ENCODE results near the gene LHFPL6.
"Not testable (repeated sequence)": the region's sequence is repeated elsewhere in the genome, so short reads cannot be mapped to it uniquely, and the experiment has no call there.

LHFPL6 gene

GRCh38 chr13:39347926-39348901 lies 254.8 kb downstream of the LHFPL6 start:
- no peak for DNase-seq (ENCODE audit: low read depth)

- no peak for DNase-seq (ENCODE audit: low read depth)
Observed at GRCh38 chr13:39345982-39346381, 257.0 kb downstream of the LHFPL6 start.

- DNase-seq (ENCODE audit: low read depth): no peak
Observed at GRCh38 chr13:39341251-39341650, 261.7 kb downstream of the LHFPL6 start.

GRCh38 chr13:39338114-39338513 lies 264.9 kb downstream of the LHFPL6 start:
- DNase-seq (ENCODE audit: low read depth): not testable (repeated sequence)

GRCh38 chr13:39336937-39337336 lies 266.1 kb downstream of the LHFPL6 start:
- no peak for DNase-seq (ENCODE audit: low read depth)

- DNase-seq (ENCODE audit: low read depth): no peak
Observed at GRCh38 chr13:39336207-39336606, 266.8 kb downstream of the LHFPL6 start.

- no peak for DNase-seq (ENCODE audit: low read depth)
Observed at GRCh38 chr13:39335721-39336120, 267.3 kb downstream of the LHFPL6 start.

GRCh38 chr13:39330504-39330903 lies 272.5 kb downstream of the LHFPL6 start:
- DNase-seq (ENCODE audit: low read depth): no peak

GRCh38 chr13:39329182-39329639 lies 273.8 kb downstream of the LHFPL6 start:
- no peak for DNase-seq (ENCODE audit: low read depth)

- no peak for DNase-seq (ENCODE audit: low read depth)
Observed at GRCh38 chr13:39327172-39327479, 275.9 kb downstream of the LHFPL6 start.

- no peak for DNase-seq (ENCODE audit: low read depth)
Observed at GRCh38 chr13:39326469-39327171, 276.4 kb downstream of the LHFPL6 start.

GRCh38 chr13:39324806-39325311 lies 278.1 kb downstream of the LHFPL6 start:
- no peak for DNase-seq (ENCODE audit: low read depth)

GRCh38 chr13:39322836-39323585 lies 280.0 kb downstream of the LHFPL6 start:
- DNase-seq (ENCODE audit: low read depth): no peak

- DNase-seq (ENCODE audit: low read depth): no peak
Observed at GRCh38 chr13:39321574-39321973, 281.4 kb downstream of the LHFPL6 start.

- DNase-seq (ENCODE audit: low read depth): no peak
Observed at GRCh38 chr13:39318161-39318560, 284.8 kb downstream of the LHFPL6 start.

- DNase-seq (ENCODE audit: low read depth): no peak
Observed at GRCh38 chr13:39317291-39317690, 285.7 kb downstream of the LHFPL6 start.

GRCh38 chr13:39315796-39316195 lies 287.2 kb downstream of the LHFPL6 start:
- no peak for DNase-seq (ENCODE audit: low read depth)

- no peak for DNase-seq (ENCODE audit: low read depth)
Observed at GRCh38 chr13:39313721-39314120, 289.3 kb downstream of the LHFPL6 start.

GRCh38 chr13:39312596-39312995 lies 290.4 kb downstream of the LHFPL6 start:
- DNase-seq (ENCODE audit: low read depth): no peak

- DNase-seq (ENCODE audit: low read depth): no peak
Observed at GRCh38 chr13:39311619-39312018, 291.4 kb downstream of the LHFPL6 start.

GRCh38 chr13:39310961-39311360 lies 292.0 kb downstream of the LHFPL6 start:
- DNase-seq (ENCODE audit: low read depth): no peak

Data from CMK (cell line).